A549 treated with AZD9567 at 1 μM for 4 hours (cell line): ENCODE data around the gene TICAM1. TPM values are rescaled to one million over a fixed set of nuclear protein-coding genes. Genes with fewer than 3 reads are reported as not detected.

Source experiments
- total RNA-seq: library from RNA; stranded (reverse); fragments of 200-300 nt; extraction: Qiagen RNA extraction; gene quantifications from 5 replicates; pipeline ENCODE4 v1.2.3, GENCODE V29; 2022; ENCODE audit not compliant: insufficient read depth

The TICAM1 gene
- total RNA-seq = 6.9 to 9.4 TPM (median 9.3 TPM) in 5 replicates

GRCh38 chr19:4831304-4831978, at the start of gene TICAM1:
TICAM1 (minus strand) TSS chr19:4831712; CDS start chr19:4818377, 13,335 bp downstream.

GRCh38 chr19:4867534-4868285, 36.2 kb upstream of the TICAM1 start, which contains the start of gene PLIN3:
PLIN3 (minus strand) TSS chr19:4867667; CDS start chr19:4861394, 6,273 bp downstream.

GRCh38 chr19:4791183-4792018, 40.1 kb downstream of the TICAM1 start, which contains the start of gene FEM1A:
FEM1A (plus strand) TSS chr19:4791734; CDS start chr19:4791855, 121 bp downstream.

Other genes with a start within 250 kb of the TICAM1 start
- gene TNFAIP8L1, start 192.2 kb downstream of the TICAM1 start, total RNA-seq = 3.1 to 4.6 TPM (median 4.1 TPM) in 5 replicates
- 103 to 139 TPM (median 138 TPM) in 5 replicates for gene MYDGF, start 161.4 kb downstream of the TICAM1 start, total RNA-seq
- gene DPP9, start 107.9 kb downstream of the TICAM1 start, total RNA-seq = 48.1 to 60.1 TPM (median 57.2 TPM) in 5 replicates
- gene FEM1A, start 40.0 kb downstream of the TICAM1 start, total RNA-seq = 5.4 to 6.5 TPM (median 5.8 TPM) in 5 replicates
- gene PLIN3, start 36.0 kb upstream of the TICAM1 start, total RNA-seq = 136 to 156 TPM (median 141 TPM) in 5 replicates
- not detected in 5 replicates for gene ARRDC5, start 71.2 kb upstream of the TICAM1 start, total RNA-seq
- 37.5 to 45.1 TPM (median 43.4 TPM) in 5 replicates for gene UHRF1, start 77.8 kb upstream of the TICAM1 start, total RNA-seq
- 8.3 to 10.1 TPM (median 9.5 TPM) in 5 replicates for gene KDM4B, start 137.4 kb upstream of the TICAM1 start, total RNA-seq